A549 (cell line): ENCODE results near the gene PADI2.

ENCODE experiments used
- JUNB ChIP-seq: fragments of >200 bp; sonication (Bioruptor Twin); formaldehyde crosslinking; IDR thresholded peaks from 2 replicates; pipeline ENCODE4 v1.6.1; 2016
- POLR2A ChIP-seq: IDR thresholded peaks from 2 replicates; pipeline ENCODE4 v1.6.1; 2012; ENCODE audit warnings: mild to moderate bottlenecking, low read length
- SMC3 ChIP-seq: fragments of >200 bp; sonication (Bioruptor Twin); formaldehyde crosslinking; IDR thresholded peaks from 3 replicates; pipeline ENCODE4 v1.6.1; 2018; ENCODE audit warnings: inconsistent platforms
- TF ChIP-seq, protein P1 (sequence below): fragments of >200 bp; sonication (Bioruptor Twin); formaldehyde crosslinking; IDR thresholded peaks from 3 replicates; pipeline ENCODE4 v1.5.1; 2016
- TF ChIP-seq, protein P2 (sequence below): IDR thresholded peaks from 2 replicates; pipeline ENCODE4 v1.6.1; 2012

DNA sequence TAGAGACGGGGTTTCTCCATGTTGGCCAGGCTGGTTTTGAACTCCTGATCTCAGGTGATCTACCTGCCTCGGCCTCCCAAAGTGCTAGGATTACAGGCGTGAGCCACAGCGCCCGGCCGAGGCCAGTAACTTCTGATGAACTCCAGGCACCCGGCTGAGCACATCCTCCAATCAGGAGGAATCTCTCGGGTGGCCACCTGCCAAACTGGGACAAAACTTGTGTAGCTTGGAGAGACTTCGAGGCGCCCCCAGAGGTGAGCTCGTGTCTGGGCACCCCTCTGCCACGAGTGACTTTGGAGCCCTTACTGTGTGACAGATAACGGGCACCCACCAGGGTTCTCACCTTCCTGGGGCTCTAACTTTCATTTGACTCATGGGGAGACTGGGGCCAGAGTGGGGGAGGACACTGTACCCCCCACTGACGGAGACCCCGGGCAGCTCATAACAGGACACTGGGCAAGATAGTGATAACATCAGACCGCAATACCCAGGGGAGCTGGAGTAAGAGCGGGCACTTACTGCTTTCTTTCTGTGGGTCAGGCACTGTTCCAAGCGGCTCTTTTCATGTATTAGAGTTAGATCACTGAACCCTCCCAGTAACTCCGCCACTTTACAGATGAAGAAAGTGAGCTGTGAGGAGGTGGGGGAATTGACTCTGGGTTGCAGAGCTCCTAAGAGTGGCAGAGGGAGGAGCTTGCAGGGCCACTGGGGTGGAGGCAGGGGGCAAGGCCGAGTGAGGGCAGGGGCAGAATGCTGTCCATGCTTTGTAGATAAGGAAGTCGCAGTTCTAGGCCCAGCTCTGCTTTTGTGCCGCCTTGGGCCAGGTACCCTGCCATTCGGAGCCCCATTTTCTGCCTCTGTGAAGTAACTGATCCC, 1.9 kb upstream of the PADI2 start:
- TF ChIP-seq, protein P1, sequence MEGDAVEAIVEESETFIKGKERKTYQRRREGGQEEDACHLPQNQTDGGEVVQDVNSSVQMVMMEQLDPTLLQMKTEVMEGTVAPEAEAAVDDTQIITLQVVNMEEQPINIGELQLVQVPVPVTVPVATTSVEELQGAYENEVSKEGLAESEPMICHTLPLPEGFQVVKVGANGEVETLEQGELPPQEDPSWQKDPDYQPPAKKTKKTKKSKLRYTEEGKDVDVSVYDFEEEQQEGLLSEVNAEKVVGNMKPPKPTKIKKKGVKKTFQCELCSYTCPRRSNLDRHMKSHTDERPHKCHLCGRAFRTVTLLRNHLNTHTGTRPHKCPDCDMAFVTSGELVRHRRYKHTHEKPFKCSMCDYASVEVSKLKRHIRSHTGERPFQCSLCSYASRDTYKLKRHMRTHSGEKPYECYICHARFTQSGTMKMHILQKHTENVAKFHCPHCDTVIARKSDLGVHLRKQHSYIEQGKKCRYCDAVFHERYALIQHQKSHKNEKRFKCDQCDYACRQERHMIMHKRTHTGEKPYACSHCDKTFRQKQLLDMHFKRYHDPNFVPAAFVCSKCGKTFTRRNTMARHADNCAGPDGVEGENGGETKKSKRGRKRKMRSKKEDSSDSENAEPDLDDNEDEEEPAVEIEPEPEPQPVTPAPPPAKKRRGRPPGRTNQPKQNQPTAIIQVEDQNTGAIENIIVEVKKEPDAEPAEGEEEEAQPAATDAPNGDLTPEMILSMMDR = no peak
- TF ChIP-seq, protein P2, sequence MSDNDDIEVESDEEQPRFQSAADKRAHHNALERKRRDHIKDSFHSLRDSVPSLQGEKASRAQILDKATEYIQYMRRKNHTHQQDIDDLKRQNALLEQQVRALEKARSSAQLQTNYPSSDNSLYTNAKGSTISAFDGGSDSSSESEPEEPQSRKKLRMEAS = no peak
- TF ChIP-seq SMC3 (no peak), POLR2A (no peak), JUNB (no peak)
